ENCODE data around the gene RANBP1.

The RANBP1 gene

DNA sequence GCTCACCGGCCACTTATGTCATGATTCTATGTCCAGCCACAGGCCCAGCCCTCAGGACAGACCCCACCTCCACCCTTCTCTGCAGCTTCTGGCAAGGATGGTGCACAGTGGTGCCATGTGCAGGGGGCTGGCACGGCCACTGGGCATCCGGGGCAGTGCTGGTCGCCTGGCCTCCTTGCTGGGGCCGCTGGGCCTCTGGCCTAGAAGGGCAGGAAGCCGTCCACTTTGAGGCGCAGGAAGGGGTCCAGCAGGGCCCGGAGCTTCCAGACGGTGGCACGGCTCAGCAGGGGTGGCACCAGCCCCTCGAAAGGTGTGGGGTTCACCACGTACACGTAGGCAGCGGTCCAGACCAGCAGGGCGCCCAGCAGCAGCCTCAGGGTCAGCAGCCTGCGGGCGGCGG lies 32.5 kb downstream of the RANBP1 start:
- no peak for DNase-seq (ENCODE audit: extremely low read depth, low read depth)
- TF ChIP-seq, protein P1, sequence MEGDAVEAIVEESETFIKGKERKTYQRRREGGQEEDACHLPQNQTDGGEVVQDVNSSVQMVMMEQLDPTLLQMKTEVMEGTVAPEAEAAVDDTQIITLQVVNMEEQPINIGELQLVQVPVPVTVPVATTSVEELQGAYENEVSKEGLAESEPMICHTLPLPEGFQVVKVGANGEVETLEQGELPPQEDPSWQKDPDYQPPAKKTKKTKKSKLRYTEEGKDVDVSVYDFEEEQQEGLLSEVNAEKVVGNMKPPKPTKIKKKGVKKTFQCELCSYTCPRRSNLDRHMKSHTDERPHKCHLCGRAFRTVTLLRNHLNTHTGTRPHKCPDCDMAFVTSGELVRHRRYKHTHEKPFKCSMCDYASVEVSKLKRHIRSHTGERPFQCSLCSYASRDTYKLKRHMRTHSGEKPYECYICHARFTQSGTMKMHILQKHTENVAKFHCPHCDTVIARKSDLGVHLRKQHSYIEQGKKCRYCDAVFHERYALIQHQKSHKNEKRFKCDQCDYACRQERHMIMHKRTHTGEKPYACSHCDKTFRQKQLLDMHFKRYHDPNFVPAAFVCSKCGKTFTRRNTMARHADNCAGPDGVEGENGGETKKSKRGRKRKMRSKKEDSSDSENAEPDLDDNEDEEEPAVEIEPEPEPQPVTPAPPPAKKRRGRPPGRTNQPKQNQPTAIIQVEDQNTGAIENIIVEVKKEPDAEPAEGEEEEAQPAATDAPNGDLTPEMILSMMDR (IDR thresholded peaks at IDR 0.05; ENCODE audit: low read depth, low read length): no peak

DNA sequence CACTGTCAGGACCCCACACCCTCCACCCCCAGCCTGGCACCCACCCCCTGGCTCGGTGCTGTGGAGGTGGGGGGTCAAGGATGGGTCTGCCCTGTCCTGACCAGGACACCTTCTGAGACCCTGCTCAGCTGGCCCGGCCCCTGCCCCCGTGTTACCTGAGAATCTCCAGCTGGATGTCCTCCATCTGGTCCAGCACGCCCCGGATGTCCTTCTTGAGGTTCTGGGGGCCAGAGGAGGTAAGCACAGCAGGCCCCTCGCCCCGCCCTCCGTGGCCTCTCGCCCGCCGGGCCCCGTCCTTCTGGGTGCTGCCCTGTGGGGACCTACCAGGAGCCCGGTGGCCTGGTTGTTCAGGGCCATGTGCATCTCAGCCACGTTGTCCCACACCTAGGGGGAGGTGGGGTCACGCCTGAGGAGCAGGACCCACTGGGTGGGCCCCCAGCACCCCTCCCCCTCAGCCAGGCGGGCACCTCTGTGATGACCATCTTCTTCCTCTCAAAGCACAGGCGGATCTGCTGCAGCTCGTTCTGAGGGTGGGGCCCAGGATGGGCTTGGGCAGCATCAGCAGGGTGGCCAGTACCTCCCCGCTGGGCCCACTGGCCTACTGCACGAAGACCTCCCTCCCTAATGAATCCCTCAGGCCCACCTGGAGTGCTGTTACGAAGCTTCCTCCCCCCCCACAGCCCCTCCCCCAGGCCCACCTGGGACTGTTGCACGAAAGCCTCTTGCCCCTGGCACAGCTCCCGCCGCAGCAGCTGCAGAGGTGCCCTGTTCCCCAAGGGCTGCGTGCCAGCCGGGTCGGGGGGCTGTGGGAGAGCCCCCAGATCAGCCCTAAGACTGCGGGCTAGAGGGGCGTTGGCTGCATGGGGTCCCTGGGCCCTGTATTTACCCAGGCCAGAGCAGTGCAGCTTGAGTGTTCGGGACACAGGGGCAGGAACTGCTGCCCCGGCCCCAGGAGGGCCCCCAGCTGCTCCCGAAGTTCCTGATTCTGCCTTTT lies 33.6 kb downstream of the RANBP1 start:
- TF ChIP-seq, protein P1 (IDR thresholded peaks at IDR 0.05; ENCODE audit: low read depth, low read length): no peak
- no peak for DNase-seq (ENCODE audit: extremely low read depth, low read depth)

DNA sequence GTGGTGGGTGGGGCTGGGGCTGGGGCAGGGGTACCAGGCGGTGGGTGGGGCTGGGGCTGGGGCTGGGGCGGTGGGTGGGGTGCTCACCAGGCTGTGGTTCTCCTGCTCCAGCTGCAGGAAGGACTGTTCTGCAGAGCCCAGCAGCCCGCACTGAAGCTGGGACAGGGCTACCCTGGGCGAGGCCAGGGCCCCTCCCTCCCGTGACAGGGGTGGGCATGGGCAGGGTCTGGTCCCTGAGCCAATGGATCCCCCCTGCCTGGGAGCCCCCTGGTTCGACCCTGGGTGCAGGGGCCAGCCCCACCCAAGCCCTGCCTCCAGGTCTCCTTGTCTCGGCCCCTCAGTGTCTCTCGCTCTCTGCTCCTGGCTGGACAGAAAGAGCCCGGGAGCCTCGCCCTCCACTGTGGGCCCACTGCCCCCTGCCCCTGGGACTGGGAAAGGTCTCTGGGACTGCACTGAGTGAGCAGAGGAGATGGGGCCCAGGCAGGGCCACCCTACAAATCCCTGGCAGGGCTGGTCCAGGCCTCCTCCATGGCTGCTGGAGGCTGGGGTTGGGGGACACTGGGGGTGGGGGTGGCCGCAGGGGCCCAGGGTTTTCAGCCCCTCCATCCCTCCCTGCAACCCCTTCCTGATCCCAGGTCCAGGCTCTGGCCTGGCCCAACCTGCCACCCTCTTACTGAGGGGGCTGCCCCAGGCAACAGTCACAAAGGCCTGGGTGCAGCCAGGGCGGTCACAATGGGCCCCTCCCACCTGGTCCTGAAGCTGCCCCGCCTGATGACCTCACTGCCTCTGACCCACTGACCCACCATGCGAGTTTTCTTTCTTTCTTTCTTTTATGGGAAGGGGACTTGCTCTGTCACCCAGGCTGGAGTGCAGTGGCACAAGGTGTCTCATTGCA lies 34.7 kb downstream of the RANBP1 start, which contains the start of gene CCDC188:
Gene CCDC188 (minus strand): TSS at position 675 of the 895 bp plus-strand sequence. CDS start 69 bp downstream, at position 606.
- TF ChIP-seq, protein P1 (IDR thresholded peaks at IDR 0.05; ENCODE audit: low read depth, low read length): no peak
- no peak for DNase-seq (ENCODE audit: extremely low read depth, low read depth)

DNA sequence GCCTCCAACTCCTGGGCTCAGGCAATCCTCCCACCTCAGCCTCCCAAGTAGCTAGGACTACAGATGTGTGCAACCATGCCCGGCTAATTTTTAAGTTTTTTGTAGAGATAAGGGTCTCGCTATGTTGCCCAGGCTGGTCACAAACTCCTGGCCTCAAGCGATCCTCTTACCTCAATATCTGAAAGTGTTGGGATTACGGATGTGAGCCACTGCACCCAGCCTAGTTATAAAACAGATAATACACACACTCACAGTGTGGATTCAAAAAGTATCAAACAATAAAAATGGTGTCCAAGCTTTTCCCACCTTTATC lies 35.3 kb downstream of the RANBP1 start:
- DNase-seq (ENCODE audit: extremely low read depth, low read depth): no peak
- TF ChIP-seq, protein P1 (IDR thresholded peaks at IDR 0.05; ENCODE audit: low read depth, low read length): no peak

DNA sequence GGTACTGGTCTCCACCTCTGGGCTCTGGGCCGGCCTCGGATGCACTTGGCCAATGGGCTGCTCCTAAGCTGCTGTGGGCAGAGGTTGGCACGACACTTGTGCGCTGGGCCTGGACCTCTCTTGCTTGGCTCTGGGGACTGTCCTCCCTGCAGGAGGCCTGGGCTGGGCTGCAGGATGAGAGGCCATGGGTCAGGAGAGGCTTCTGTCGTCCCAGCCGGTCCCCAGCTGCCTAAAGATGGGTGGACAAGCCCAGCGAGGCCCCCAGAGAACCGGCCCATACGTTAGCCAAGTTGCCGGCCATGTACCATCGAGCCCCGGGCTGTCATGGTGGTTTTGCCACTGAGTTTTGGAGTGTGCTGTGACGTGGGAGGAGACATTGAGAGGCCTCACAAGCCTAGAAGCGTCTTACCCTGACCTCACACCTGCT lies 36.6 kb downstream of the RANBP1 start:
- no peak for DNase-seq (ENCODE audit: extremely low read depth, low read depth)
- TF ChIP-seq, protein P1 (IDR thresholded peaks at IDR 0.05; ENCODE audit: low read depth, low read length): no peak

DNA sequence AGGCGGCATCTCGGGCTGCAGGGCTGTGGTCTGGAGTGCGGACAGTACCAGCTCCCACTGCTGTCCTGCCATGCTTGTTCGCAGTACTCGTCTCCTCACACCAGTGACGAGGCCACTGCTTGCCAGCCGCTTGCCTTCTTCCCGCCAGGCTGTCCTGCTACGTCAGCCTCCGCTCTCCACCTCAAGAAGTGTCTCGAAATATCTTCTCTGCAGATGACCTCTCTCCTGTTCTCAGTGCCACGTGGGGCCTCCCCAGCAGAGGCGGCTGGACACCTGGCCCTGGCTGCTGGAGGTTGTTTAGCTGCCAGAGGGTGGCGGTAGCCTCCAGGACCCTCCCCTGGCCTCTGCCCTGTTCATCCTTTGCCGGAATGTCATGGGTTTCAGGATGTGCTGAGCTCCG lies 38.0 kb downstream of the RANBP1 start:
- TF ChIP-seq, protein P1 (IDR thresholded peaks at IDR 0.05; ENCODE audit: low read depth, low read length): no peak
- DNase-seq (ENCODE audit: extremely low read depth, low read depth): no peak
